GM20000 (cell line): ENCODE data around the gene OPRM1.
"Not testable (repeated sequence)": the region's sequence is repeated elsewhere in the genome, so short reads cannot be mapped to it uniquely, and the experiment has no call there.

ENCODE experiments used
- DNase-seq: peaks from one replicate; pipeline ENCODE4 v3.0.0; 2012; ENCODE audit warnings: low spot score
- CTCF ChIP-seq: IDR thresholded peaks from 2 replicates; pipeline ENCODE4 v1.5.1; 2012; ENCODE audit warnings: mild to moderate bottlenecking, control low read depth; ENCODE audit errors: extremely low read depth, missing control alignments

Gene OPRM1

DNA sequence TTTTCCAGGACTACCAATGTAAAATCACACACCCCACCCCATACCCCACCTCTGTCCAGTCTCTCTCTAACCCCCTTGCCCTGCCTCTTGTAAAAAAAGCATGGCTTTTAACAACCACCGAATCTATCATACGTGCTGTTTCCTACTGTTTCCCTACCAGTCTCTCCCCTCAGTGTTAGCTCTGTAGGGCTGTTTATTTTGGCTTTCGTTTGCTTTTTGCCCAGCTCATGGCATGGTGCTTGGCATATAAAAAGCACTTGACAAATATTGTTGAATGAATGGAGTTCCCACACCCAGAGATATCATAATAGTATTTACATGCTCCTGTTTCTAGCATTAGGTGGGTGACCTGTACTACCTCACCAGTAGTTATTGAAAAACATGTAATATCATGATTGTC lies 148.2 kb downstream of the OPRM1 start:
- no peak for DNase-seq
- TF ChIP-seq CTCF: no peak

DNA sequence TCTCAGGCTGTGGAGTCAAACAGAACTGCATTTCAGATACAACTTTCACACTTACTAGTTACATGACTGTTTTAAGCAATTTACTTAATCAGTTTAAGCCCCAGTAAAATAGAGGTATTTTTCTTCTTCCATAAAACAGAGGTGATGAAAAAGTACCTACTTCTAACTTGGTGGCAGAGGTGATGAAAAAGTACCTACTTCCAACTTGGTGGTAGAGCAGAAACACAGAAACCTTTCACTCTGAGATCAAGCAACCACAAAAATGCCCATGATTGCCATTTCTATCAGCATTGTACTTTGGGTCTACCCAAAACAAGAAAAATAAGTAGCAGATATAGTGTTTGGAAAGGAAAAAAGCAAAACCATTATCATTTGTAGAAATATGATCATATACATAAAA lies 148.7 kb downstream of the OPRM1 start:
- DNase-seq: no peak
- no peak for TF ChIP-seq CTCF

DNA sequence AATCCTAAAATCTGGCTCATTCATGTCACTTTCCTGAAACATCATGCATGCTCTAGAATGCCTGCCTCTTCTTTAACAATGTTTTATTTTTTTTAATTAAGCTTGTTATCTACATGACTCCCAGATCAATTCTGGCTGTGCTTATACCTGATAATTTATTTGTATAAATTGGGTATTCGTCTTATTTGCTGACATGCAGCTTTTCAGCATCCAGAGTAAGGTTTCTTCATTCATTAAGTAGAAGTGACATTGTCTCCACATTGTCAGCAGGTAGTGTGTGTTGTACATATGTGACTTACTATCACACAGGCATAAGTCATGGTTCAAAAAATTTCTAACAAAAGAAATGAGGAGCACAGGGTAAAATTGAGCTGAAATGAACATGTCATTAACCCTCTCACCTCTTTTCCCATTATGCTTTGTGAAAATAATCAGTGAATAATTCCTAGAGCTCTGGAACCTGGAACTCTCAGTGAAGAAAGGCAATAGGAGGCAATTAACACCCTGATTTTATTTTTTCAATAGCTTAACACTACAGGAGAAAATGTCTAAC lies 157.4 kb downstream of the OPRM1 start:
- DNase-seq: no peak
- no peak for TF ChIP-seq CTCF

- TF ChIP-seq CTCF: no peak
- DNase-seq: no peak
These were observed 158.3 kb downstream of the OPRM1 start for GRCh38 chr6:154197196-154197860.

- not testable (repeated sequence) for DNase-seq
These were observed 162.6 kb downstream of the OPRM1 start for GRCh38 chr6:154201688-154202087.

- no peak for TF ChIP-seq CTCF
- DNase-seq: no peak
These were observed 163.3 kb downstream of the OPRM1 start for GRCh38 chr6:154202339-154202738.

- TF ChIP-seq CTCF: no peak
- no peak for DNase-seq
These were observed 163.9 kb downstream of the OPRM1 start for GRCh38 chr6:154202958-154203357.

DNA sequence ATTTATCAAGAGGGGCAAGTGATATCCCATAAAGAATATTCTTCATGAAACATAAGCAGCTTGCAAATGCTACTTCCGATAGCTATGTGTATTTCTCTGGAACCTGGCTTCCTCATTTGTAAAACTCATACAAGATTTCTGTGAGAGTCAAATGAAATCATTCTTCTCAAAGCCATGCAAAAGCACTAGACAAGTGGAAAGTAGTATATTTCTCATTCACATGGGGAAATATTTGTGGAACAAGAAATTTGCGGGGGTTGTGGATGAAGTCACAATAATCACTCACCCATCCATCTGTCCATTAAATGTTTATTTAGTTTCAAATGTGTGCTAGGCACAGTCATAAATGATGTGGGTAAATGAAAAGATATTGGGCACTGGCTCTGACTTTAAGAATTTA lies 167.1 kb downstream of the OPRM1 start:
- DNase-seq: no peak
- no peak for TF ChIP-seq CTCF
